ENCODE measurements around the gene TREML1.
"Not testable (repeated sequence)": the region's sequence is repeated elsewhere in the genome, so short reads cannot be mapped to it uniquely, and the experiment has no call there.

The TREML1 gene

GRCh38 chr6:41147917-41148316, 6.2 kb downstream of the TREML1 start:
- no peak for DNase-seq (ENCODE audit: low read depth in 2 of 2)

DNA sequence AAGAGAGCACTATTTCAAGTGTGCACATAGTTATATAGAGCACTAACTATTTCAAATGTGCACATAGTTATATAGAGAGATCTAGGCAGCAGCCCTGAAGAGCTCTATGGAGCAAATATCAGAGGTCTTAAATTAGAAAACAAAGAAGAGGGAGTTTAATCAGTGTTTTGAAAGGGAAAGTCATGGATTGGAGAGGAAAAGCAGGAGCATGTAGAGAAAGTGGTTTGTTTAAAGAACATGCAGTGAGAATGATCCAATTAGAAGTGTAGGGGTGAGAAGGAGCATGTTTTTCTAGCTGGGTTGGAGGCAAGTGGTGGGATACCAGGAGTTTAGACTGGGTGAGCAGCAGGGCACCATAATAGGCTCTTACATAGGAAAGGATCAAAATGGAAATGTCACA, 17.2 kb downstream of the TREML1 start:
- DNase-seq (ENCODE audit: low read depth in 2 of 2): no peak

DNA sequence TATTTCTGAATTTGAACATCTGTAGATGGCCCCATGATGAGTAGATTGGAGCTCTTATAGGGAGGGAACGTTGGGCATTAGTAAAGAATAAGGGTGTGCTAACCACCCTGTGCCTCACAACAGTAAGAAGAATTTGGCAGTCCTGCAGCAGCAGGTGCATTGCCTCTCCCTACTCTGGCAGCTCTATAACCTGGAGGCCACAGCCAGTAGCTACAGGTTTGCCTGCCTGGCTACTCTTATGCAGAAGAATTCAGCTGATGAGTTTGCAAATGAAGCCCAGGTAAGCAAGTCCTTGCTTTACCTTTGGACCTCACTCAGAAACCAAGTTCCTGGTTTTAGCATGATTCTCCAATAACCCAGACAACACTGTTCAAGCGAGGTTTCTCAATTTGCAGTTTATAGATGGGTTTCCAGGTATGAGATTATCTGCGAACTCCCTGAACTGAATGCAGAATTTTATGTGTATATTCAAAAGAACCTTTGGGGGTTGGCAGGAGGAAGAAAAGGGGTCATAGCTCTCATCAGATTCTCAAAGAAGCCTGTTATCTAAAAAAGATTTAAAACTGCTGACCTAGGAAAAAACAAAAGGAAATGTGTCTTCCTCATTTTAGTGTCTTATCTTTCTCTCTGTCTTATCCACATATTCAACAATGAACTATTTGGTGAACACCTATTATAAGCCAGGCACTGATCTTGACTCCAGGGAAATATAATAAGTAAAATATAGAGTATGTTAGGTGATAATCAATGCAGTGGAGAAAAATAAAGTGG, 18.9 kb downstream of the TREML1 start:
- DNase-seq (ENCODE audit: low read depth in 2 of 2): no peak

- DNase-seq (ENCODE audit: low read depth in 2 of 2): no peak
Measured at GRCh38 chr6:41132254-41132653, 21.9 kb downstream of the TREML1 start.

DNA sequence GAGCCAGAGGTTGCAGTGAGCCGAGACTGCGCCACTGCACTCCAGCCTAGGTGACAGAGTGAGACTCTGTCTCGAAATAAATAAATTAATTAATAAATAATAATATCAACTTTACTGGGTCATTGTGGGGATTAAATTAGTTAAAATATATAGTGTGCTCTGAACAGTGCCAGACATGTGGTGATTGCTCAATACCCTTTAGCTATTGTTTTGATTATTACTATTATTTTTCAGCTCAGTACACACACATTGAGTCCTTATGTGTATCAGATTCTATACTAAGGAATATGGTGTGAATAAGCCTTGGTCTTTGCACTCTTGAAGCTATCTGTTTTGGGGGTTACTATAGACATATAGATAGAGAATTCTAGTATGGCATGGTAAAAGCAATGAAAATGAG, 28.9 kb downstream of the TREML1 start:
- DNase-seq (ENCODE audit: low read depth in 2 of 2): no peak

DNA sequence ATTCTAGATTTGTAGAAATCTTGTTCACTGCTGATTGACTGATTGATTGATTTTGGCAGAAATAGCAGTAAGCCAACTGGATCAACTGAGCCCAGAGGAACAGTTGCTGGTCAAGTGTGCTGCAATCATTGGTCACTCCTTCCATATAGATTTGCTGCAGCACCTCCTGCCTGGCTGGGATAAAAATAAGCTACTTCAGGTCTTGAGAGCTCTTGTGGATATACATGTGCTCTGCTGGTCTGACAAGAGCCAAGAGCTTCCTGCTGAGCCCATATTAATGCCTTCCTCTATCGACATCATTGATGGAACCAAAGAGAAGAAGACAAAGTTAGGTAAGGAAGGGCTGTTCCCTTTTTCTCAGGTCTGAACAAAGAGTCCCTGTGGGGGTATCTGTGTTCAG, 31.2 kb downstream of the TREML1 start:
- no peak for DNase-seq (ENCODE audit: low read depth in 2 of 2)

DNA sequence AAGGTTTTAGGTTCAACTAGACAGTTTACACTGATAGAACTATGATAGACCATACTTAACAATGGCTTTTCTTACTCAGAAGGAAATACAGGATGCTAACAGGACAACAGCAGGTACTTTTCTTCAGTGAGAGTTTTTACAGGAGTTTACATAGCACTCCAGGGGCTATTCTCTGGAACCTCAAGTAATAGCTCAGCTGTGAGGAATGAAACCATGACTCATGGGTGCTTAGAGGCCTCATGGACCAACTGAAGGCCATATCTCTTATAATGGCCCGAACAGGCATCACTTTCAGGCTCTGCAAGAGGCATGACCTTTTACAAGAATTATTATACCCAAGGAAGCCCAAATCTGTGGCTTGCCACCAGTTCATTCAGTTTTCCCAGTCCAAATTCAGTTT, 31.8 kb downstream of the TREML1 start:
- no peak for DNase-seq (ENCODE audit: low read depth in 2 of 2)

- no peak for DNase-seq (ENCODE audit: low read depth in 2 of 2)
Measured at GRCh38 chr6:41120058-41120457, 34.1 kb downstream of the TREML1 start.

DNA sequence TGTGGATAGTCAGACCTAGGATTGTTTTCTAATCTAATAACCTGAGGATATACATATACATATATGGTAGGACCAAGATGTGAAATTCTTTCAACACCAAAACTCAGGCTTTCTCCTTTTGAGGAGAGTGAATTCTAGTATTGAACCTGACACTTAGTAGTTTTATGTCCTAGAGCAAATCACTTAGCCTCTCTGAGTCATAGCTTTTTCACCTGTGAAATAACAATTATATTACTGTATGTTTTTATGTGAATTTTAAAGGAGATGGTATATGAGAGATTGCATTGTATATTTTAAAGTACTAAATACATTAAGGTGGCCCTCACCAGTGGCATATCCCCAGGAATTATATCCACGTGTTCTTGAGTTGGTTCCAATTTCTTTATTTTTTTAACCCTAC, 34.6 kb downstream of the TREML1 start:
- no peak for DNase-seq (ENCODE audit: low read depth in 2 of 2)

DNA sequence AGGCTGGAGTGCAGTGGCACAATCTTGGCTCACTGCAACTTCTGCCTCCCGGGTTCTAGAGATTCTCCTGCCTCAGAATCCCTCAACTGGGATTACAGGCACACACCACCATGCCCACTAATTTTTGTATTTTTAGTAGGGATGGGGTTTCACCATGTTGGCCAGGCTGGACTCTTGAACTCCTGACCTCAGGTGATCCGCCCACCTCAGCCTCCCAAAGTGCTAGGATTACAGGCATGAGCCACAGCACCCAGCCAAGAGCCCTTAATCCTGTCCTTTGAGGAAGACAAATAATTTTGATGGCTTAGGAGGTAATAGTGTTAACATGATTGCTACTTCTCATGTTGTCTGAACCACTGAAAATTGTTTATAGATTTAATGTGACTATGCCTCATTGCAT, 39.1 kb downstream of the TREML1 start:
- not testable (repeated sequence) for DNase-seq (ENCODE audit: low read depth in 2 of 2)

DNA sequence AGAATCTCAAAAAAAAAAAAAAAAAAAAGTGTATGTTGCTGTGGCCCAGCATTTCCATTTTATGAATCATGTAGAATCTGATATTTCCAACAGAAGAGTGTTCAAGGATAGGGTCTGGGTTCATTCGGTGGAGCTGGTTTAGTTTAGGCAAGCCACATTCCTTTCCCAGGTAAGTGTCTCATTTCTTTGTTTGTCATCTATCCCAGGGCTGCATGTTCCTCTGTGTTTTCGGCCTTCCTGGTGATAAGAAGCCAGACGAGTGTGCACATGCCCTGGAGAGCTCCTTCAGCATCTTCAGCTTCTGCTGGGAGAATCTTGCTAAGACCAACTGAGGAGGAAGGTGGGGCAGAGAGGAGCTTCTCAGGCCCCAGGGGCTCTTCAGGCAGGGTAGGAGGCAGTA, 43.1 kb downstream of the TREML1 start:
- no peak for DNase-seq (ENCODE audit: low read depth in 2 of 2)

- no peak for DNase-seq (ENCODE audit: low read depth in 2 of 2)
Measured at GRCh38 chr6:41103847-41104246, 50.3 kb downstream of the TREML1 start.

DNA sequence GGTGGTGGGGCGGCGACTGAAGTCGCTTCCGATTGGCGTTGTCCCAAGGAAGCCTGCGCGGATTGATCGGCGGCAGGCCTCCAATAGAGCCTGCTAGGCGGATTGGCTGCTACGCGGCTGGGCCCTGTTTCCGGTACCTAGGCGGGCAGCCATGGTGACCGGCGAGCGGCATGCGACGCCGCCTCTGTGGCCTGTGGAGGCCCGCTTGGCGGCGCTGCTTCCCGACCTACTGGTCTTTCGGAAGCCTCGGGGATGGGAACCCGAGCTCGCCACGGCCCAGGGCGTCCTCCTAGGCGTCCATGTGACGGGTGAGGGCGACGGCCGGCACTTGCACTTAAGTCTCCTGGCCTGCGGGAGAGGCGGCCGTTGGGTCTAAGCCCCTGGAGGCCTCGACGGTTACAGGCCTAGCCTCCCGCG, 53.3 kb downstream of the TREML1 start:
- no peak for DNase-seq (ENCODE audit: low read depth in 2 of 2)

Measured in fibroblast of skin of left quadriceps (primary cell).